HG03342 (cell line): ENCODE results near the gene RASA3.

Experiments used
- ATAC-seq: cut with Tn5 transposase; IDR thresholded peaks from one replicate; pipeline ENCODE4 v1.9.1; 2021; ENCODE audit warnings: mild to moderate bottlenecking, moderate library complexity; ENCODE audit not compliant: unreplicated experiment

The RASA3 gene

GRCh38 chr13:113929628-113930615, 202.5 kb downstream of the RASA3 start:
- ATAC-seq, result no peak

- ATAC-seq, result no peak
Measured at GRCh38 chr13:113928685-113929627, 203.5 kb downstream of the RASA3 start.
